Activated CD8-positive, alpha-beta memory T cell treated with anti-CD3 and anti-CD28 coated beads for 24 hours (primary cell): ENCODE measurements around the gene EME1.

ENCODE experiments used
- DNase-seq: peaks from one replicate; pipeline ENCODE4 v3.0.0-alpha.2; 2020

Gene EME1

GRCh38 chr17:50364061-50364458, 9.0 kb upstream of the EME1 start:
- DNase-seq: no peak

GRCh38 chr17:50364715-50365114, 8.3 kb upstream of the EME1 start:
- DNase-seq: no peak

GRCh38 chr17:50365165-50365564, 7.9 kb upstream of the EME1 start:
- no peak for DNase-seq

- no peak for DNase-seq
Measured at GRCh38 chr17:50365649-50366393, 7.2 kb upstream of the EME1 start.

- DNase-seq: no peak
Measured at GRCh38 chr17:50367401-50367800, 5.6 kb upstream of the EME1 start.

GRCh38 chr17:50370052-50370451, 3.0 kb upstream of the EME1 start:
- DNase-seq: no peak

- DNase-seq: no peak
Measured at GRCh38 chr17:50371526-50371925, 1.5 kb upstream of the EME1 start.

GRCh38 chr17:50372222-50372757, 739 bp upstream of the EME1 start:
- no peak for DNase-seq

DNA sequence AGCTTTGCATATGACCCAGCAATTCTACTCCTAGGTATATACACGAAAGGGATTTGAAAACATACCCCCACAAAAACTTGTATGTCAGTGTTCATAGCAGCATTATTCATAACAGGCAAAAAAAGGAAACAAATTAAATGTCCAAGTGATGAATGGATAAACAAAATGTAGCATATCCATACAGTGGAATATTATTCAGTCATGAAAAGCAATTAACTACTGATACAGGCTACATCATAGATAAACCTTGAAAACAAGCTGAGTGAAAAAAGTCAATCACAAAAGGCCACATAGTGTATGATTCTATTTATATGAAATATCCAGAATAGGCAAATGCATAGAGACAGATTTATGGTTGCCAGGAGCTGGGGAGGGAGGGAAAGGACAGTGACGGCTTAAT, 676 bp downstream of the EME1 start:
- no peak for DNase-seq

- no peak for DNase-seq
Measured at GRCh38 chr17:50375858-50376538, 3.0 kb downstream of the EME1 start.

DNA sequence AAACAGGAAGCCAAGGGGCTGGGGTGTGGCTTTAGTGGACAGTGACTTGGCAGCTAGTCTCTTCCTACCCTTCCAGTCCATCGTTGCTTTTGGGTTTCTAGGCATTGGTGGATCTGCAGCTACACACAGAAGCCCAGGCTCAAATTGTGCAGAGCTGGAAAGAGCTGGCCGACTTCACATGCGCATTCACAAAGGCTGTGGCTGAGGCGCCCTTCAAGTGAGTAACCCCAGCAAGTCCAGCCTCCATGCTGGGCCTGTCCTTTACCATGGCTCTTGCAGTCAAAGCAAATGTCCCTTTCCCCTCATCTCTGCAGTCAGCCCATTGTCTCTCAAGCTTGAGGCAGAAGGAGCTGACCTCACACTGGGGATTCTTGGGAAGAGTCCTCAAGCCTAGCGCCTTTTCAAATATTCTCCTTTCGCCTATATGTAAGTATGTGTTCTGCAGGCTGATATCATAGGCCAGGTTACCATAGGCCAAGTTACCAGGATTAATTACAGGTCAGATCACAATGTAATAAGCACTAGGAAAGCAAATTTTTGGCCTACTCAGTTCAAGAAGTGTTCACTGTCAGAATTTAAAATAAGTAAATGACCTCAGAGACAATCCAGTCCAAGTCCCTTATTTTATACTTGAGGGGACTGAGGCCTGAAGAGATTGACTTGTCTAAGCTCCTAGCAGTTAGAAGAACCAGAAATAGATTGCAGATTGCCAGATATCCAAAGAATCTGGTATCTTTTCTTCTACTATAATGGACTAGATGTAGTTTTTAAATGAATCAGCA, 6.5 kb downstream of the EME1 start:
- no peak for DNase-seq

- no peak for DNase-seq
Measured at GRCh38 chr17:50380369-50381259, 7.6 kb downstream of the EME1 start.

DNA sequence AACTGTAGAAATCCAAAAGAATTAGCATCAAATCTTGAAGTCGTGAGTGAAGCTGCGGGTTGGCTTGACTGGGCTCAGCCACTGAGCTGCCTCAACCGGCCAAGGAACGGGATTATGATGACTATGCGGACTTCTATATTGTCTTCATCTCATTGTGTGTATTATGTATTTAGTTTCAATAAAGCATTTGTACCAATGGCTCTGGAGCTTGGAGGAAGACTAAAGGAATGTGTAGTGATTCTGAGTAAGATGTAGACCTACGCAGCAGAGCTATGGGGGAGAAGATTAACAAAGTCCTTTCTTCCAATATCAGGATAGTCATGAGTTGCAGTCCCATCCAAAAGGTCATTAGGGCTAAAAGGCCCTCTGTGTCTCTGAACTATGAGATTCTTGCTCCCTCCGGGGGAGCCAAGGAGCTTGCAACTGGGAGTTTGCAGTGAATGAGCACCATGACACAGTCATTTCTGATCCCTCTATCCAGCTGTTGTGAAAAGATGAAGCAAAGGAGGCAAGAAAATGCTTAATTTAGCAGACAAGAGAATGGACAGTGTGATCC, 8.3 kb downstream of the EME1 start:
- DNase-seq: no peak

DNA sequence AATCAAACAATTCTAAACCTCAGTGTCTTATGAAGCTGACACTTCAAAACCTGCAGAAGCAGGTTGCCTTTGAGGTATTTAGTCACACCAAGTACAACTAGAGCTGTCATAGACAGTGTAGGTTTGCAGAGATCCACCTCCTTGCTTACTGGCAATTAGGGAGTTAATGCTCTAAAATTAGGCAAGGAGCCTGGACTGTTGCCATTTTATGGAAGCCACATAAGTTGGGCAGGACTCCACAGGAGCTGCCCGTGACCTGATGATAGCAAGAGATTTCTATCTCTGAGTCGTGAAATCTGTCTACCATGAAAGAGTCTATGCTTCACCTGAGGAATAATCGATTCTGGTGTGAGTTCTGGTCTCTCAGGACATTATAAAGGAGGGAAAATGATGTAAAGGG, 8.9 kb downstream of the EME1 start:
- no peak for DNase-seq

- DNase-seq: no peak
Measured at GRCh38 chr17:50382931-50383330, 9.9 kb downstream of the EME1 start.

GRCh38 chr17:50386510-50386909, 13.5 kb downstream of the EME1 start:
- DNase-seq: no peak

DNA sequence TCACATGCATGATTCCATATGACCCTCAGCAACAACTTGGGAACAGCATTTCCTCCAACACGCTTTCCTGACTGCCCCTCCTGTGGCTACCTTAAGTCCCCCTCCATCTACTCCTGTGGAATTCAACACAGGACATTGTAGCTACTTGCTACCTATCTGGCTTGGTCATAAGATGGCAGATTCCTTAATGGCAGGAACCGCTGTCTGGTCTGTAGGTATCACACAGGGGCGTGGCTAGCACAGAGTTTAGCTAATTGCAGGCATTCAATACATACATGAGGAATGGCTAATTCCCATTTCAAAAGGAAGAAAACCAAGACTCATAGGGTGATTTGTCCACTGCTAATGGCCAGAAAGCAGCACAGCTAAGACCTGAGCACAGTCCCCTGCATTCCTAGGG, 15.7 kb downstream of the EME1 start:
- no peak for DNase-seq

DNA sequence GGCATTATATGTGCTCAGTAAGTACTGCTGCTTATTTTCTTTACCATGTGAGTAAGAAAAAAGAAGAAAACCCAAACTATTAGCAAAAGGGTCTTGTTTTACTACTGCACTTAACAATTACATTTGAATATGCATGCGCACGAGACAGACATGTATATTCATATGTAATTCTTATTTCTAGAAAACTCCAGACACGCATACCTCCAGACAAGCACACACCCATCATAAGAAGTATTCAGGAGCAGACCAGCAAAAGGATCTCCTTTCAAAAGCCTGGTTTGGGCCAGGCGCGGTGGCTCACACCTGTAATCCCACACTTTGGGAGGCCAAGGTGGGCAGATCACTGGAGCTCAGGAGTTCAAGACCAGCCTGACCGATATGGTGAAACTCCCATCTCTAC, 16.5 kb downstream of the EME1 start:
- DNase-seq: no peak

DNA sequence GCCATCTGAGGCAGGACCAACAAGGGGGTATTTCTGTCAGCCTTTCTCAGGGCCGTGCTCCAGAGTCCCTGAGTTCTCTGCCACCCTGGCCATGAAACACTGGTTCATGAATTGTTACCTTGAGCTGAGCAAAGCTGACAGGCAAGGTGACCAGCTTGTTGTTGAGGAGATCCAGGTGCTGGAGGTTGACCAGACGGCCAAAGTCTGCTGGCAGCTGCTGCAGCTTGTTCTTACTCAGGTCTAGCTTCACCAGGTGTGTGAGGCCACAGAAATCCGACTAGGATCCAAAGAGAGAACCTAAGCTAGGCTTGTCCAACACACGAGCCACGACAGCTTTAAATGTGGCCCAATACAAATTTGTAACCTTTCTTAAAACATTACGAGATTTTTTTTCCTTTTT, 19.6 kb downstream of the EME1 start:
- no peak for DNase-seq

- no peak for DNase-seq
Measured at GRCh38 chr17:50393700-50394099, 20.7 kb downstream of the EME1 start.

DNA sequence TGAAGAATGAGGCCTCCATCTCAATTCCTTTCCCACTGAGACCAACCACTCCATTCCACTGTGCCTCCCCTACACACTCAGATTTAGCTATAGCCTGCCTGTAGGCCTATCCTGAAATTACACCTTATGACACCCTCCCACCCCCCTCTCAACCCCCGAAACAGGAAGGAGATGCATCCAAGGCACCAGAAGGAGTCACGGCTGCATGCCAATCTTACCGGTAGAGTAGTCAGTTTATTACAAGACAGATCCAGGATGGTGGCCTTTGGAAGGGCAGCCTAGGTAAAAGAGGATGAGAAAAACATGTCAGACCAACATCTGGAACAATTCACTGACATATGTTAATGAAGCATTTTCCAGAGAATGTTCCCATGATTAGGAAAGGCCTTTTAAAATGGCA, 21.7 kb downstream of the EME1 start:
- no peak for DNase-seq
